DMS53 treated with DMSO at 0.1 percent for 48 hours (cell line): ENCODE data around the gene TTLL12.
"Not testable (repeated sequence)": the region's sequence is repeated elsewhere in the genome, so short reads cannot be mapped to it uniquely, and the experiment has no call there.

ENCODE experiments used
- DNase-seq: peaks from one replicate; lab custom pipeline; 2025; ENCODE audit not compliant: unreplicated experiment; lab: John Stamatoyannopoulos, UW

TTLL12 gene

DNA sequence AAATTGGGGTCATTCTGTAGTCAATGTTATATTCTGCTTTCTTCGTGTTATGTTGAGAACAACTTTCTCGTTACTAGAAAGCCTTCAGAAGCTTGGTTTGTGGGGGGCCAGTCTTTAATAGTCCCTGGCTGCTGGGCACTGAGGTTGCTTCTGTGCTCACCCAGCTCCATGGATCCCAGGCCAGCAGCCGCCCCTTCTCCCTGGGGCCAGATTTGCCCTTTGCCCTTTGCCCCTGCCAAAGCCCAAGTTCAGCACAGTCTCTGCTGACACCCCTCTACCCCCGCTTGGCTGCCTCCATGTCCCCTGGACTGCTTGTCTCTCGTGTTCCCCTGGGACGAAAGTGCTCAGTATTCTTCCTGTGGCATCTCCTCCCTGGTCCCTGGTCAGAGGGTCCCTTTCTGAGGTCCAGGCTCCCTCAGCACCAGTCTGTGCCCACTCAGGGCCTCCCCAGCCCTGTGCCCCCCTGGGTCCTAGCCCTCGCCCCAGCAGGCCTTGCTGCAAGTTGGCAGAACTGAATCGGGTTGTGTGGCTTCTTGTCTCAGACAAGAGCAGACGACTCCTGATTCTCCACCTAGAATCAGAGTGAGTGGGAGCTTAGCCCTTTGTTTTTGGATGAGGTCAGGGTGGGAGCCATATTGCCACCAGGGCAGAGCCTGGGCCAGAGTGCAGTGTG, 28.9 kb downstream of the TTLL12 start:
- no peak for DNase-seq

DNA sequence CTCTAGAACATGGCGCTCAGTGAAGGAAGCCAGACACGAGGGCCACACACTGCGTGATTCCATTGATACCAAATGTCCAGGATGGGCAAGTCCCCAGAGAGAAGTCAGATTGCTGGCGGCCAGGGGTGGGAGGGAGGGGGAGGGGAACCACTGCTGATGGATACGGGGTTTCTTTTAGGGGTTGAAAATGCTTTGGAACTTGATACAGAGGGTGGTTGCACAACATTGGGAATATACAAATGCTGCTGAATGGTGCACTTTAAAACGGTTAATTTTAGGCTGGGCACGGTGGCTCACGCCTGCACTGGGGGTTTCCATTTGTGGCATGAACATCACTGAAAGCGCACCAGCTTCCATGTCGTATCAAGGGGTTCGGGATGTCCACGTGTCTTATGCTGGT, 30.5 kb downstream of the TTLL12 start:
- no peak for DNase-seq

DNA sequence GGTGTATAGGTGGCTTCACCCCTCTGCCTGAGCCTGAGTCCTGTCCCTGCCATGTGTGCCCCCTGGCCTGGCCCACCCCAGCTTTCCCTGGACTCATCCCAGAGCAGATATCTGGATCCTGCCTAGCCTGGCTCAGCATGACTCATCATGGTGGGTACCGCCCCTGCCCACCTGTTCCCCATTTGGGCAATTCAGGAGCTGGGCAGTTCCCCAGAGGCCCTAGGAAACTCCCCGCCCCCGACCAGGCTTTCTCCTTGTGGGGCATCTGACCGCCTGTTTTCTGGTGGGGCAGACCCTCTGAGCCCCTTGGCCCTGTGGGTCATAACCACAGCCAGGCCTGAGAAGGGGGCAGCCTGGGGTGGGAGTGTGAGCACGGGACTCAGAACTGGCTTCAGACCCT, 31.1 kb downstream of the TTLL12 start:
- DNase-seq = no peak

DNA sequence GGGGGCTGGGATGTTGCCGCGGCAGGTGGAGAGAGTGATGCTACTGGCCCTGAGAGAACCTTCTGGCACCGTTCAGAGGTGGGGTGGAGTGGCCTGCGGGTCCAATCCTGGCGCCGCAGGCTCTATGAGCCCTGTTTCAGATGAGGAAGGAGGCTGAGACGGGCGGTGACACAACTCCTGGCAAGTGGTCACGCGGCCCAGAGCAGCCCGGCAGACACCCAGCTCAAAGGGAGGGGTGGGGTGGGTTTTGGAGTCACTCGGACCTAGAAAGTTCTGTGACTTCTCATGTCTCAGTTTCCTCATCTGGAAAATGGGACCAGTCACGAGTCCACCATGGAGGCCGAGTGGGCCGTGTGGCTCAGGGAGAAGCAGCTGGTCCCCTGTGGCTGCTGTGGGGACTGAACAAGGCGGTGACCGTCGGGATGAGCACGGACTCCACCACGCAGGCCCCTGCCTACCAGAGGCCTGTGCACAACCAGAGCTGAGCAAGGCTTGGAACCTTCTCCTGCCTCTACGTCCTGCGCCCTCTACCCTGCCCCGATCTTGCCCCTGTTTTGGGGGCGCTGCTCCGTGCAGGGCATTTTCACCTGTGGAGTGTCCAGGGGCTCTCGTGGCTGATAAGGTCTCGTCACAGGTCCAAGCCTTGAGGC, 31.9 kb downstream of the TTLL12 start:
- no peak for DNase-seq

DNA sequence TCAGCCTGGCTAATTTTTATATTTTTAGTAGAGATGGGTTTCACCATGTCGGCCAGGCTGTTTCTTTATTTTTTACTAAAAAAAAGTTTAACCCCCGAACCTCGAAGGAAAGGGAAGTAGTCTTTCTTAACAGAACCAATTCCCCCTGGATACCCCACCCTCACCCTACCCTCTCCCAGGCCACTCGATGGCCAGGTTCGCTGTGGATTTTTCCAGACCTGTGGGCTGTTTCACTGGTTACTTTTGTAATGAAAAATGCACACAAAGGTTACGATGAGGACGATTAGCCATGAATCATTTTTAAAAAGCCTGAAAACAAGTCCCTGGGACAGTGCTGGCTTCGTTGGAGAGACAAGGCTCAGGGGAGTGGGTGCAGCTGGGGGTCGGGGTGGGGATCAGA, 33.0 kb downstream of the TTLL12 start:
- no peak for DNase-seq

DNA sequence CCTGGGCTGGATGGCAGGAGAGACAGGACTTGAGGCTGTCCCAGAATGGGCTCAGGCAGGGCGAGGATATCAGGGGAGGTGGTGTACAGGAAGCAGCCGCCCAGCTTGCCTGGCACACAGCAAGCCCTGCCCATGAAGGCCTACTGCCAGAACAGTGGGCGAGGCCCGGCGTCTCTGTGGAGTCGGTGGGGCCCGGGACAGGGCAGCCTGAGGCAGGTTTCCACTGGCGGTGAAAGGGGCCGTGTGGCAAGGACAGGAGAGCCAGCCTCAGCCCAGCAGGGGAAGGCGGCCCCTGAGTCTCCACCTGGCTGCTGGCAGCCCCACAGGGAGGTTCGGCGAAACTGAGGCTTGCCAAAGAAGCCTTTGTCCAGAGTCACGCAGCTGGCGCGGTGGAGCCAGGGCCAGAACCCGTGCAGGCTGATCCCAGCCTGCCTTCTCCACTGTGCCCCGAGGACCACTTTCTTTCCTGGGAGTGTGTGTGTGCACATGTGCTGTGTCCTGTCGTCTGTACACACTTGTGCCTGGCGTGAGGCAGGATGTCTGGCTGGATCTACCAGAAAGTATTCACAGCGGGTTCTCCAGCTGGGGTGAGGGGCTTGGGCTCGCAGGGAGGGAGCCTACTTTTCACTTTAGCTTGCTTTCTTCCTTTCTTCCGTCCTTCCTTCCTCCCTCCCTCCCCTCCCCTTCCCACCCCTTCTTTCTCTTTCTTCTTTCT, 34.4 kb downstream of the TTLL12 start:
- peak; percentile 11 for DNase-seq

DNA sequence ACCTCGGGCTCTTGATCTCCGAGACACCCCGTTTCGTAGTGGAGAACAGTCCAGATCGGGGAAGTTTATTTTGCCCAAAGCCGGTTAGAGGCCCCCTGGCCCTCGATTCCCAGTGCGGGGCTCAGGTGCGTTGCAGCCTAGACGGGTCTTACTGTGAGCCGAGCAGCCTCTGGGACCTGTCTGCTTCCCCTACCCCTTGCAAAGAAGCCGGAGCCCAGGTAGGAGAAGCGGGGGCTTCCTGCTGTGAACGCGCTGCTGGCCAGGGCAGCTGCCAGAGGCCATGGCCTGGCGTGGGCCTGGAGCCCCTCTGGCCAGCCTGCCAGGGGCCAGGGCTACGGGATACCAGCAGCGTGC, 35.0 kb downstream of the TTLL12 start:
- DNase-seq = no peak

DNA sequence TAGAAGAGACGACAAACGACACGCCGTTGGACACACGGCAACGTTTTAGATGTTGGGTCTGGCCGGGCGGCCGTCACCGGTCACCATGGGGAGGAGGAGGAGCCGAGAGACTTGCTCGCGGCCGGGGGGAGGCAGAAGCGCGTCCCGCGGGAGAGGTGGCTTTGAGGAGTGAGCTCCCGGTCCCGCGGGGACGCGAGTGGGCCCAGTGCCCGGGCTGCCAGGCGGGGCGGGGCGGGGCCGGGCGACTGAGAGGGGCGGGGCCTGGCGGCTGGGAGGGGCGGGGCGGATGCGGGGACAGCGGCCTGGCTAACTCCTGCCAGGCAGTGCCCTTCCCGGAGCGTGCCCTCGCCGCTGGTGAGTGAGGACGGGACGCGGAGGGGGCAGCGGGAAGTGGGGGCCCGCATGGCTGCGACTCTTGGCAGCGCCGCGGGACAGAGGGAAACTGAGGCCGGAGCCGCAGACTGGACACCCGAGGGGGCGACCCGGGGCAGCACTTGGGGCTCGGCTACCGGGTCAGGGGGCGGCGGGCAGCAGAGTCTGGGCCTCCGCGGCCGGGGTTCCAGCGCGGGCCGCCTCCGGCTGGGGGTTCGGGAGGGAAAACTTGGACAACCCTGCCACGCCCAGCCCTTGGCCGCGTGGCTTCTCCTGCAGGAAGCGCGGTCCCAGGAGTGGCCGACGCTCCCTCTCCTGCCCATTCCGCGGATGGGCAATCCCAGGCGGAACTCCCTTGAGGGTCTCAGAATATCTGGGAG, 35.5 kb downstream of the TTLL12 start, which contains the start of gene TSPO:
Gene TSPO, plus strand, starts transcription at position 309 of the 752 bp plus-strand sequence. CDS start 7,680 bp downstream, outside the sequence.
- DNase-seq = peak; percentile 9

DNA sequence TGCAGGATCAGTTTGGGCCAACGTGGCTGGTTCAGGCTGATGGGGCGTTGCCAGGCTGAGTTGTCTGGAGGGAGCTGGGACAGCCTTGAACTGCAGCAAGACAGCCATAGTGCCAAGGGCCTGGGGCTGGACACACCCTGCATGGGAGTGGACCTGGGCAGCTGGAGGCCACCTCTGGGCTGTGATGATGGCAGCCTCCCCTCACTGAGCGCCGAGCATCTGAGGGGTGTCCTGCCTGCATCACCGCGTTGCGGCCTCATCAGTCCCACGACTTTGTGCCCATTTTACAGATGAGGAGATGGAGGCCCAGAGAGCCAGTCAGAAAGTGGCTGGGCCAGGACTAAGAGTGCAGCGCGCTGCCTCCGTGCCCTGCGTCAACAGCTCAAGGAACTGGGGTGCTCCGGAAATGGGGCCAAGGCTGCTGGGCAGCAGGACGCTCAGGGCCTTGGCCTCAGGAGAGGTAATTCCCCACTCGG, 36.2 kb downstream of the TTLL12 start:
- DNase-seq = no peak

DNA sequence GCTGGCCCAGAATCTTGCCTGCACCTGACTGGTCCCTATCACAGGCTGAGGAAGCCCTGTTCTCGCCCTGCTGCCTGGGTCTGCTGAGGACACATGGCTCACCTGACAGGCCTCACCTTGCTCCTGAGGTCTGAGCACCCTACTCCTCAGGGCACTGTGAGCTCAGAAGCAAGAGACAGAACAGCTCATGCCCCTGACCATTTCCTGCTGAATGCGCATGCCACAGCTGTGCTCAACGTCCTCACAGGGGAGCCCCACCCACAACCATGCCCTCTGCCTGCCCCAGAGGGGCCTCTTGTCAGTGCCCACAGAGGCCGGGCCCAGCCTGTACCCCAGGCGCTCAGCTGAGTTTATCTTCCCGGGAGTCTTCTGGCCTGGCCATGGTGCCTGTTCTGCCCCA, 38.4 kb downstream of the TTLL12 start:
- no peak for DNase-seq

DNA sequence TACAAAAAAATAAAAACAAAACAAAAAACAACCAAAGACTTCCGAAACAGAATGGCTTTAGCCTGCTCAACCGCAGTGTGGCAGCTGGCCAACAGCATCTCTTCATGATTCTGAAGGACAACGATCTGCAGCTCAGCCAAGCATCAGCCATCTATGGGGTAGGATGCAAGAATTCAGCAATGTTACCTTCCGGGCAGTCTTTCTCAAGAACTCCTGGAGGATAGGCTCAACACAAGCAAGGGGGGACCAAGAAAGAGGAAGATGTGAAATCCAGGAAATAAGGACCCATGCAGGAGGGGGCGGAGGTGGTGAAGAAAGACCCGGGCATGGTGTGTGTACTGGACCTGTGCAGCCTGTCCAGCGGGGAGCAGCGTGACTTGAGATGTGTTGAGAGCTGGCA, 39.1 kb downstream of the TTLL12 start:
- no peak for DNase-seq

DNA sequence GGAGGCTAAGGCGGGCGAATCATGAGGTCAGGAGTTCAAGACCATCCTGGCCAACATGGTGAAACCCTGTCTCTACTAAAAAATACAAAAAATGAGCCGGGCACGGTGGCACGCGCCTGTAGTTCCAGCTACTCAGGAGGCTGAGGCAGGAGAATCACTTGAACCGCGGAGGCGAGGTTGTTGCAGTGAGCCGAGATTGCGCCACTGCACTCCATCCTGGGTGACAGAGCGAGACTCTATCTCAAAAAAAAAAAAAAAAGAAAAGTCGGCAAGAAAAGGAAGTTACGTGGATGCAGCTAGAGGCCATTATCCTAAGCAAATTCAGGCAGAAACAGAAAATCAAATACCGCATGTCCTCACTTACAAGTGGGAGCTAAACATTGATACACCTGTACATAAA, 40.6 kb downstream of the TTLL12 start:
- DNase-seq = not testable (repeated sequence)

DNA sequence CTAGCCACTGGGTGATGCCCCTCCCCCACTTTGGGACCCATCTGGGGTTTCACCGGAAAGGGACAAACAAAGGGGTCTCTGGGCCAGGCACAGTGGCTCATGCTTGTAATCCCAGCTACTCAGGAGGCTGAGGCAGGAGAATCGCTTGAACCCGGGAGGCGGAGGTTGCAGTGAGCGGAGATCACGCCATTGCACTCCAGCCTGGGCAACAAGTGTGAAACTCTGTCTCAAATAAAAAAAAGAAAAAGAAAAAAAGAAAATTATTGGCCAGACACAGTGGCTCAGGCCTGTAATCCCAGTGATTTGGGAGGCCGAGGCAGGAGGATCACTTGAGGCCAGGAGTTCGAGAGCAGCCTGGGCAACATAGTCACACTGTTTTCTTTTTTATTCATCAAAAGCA, 41.6 kb downstream of the TTLL12 start:
- DNase-seq = not testable (repeated sequence)

DNA sequence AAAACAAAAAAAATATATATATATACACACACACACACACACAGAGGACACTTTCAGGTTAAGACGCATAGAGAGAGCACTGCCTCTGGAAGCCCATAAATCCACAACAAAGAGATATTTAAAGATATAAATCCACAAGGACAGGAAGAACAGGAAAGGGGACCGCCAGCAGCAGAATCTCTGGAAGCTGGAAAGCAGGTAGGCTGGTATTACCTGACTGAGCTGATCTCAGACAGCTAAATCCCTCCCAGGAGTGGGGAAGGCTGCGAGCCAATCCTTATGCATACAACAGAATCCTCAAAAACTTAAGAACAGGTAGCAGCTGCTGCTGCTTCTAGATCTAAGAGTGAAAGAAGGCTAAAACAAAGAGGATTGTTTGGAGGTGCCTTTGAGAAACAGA, 42.0 kb downstream of the TTLL12 start:
- DNase-seq = no peak

DNA sequence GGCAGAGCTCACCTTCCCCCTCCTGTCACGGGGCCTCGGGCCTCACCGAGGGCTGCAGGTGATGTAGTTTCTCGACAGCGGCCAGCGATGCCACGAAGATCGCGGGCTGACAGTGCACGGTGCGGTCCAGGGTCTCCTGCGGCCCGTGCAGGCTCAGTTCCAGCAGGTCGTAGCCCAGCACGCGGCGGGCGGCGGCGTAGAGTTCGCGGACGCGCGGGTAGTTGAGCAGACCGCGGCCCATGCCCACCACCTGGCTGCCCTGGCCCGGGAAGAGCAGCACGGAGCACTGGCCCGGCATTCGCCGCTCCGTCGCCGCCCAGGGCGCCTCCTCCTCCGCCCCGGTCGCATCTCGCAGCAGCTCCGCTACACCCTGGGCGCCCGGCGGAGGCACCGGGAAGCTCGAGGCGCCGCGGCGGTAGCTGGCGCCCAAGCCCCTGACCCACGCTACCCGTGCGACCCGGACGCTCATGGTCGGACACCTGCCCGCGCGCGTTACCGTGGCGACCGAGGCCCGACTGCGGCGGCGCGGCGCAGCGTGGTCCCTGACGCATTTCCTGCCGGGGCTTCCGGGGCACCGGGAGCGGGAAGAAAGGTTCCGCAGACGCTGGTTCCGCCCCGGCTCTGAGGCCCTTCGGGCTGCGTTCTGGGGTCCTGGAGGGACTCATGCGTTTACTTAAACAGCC, 43.9 kb downstream of the TTLL12 start, which contains the start of gene MCAT:
Gene MCAT, minus strand, starts transcription at position 519 of the 683 bp plus-strand sequence. Its CDS starts 50 bp downstream, at position 469.
- peak; percentile 69 for DNase-seq

DNA sequence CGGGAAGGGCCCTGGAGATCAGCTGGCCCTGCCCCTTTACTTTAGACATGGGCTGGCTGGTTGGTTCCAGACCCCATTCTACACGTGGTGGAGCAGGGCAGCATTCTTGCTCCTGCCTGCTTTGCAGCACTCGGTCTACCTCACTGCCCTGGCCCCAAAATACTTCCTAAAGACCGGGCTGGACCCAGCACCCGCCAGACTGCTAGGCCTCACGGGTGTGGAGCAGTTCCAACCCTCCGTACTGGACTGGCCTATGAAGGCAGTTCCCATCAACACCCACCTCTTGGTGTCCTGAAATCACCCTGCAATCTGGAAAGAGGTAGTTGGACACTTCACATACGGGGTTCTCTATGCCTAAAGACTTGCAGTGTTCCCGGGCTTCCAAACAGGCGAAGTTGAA, 50.1 kb downstream of the TTLL12 start:
- DNase-seq = no peak

DNA sequence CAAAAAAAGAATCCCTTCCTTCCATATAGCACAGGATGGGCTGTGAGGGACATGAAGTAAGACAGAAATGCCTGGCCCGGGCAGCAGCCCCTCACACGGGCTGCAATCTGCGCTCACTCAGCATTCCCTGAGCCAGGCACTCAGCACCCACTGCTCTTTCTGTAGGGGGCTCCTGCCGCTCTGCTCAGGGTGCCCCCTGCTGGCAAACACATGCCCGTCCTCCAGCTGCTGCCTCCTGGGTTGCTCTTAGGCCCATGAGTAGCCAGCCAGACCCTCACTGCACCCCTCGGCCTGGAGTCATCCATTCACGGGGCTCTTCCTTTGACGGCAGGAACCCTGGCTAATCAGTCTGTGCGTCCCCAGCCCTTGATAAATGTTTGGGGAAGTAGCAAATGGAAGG, 50.7 kb downstream of the TTLL12 start:
- no peak for DNase-seq

DNA sequence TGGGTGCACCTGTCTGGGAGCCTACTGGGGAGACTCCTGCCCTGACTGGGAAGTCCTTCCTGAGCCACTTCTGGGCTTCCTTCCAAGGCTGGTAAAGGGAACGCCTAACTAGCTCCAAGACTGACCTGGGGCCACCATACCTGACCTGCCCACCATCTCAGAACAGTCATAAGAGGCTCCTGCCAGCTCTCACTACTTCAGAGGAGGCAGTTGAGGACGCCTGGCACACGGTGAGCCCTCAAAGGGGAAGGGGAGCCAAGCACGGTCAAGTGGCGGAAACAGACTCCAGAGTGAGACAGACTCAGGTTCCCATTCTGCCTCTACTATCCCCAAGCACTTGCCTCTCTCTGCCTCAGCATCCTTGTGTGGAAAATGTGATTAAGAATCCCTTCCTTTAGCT, 51.4 kb downstream of the TTLL12 start:
- DNase-seq = no peak

DNA sequence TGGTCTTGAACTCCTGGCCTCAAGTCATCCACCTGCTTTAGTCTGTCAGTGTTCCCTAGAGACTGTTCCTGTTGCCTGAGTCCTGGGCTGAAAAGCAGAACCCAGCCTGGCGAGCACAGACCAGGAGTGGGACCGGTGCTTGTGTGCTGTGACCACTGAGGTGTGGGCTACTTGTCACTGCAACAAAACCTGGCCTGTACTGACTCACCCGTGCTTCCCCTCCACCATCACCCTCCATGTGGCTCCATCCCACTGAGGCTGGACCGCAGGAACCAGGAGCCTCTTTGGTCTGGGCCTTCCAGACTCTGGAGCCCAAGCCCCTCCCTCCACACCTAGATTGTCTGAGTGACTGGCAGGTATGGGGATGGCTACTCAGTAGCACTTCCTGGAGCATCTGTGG, 52.4 kb downstream of the TTLL12 start:
- no peak for DNase-seq

DNA sequence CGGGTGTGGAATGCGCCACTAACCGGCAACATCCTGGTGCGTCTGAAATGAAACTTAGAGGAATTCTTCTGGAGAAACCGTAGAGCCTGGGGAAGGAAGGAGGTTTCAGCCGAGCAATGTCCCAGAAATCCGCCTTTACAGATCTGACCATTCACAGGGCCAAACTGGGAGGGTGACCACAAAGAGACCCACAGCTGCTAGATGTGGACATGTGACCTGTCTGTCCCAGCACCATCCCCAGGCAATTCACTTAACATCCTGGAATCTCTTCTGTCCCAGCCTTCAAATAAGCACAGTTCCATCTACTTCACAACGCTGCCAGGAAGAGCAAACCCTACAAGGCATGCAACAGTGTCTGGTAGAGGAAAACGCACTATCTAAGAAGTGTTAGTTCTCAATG, 53.5 kb downstream of the TTLL12 start:
- DNase-seq = no peak
